Peyer's patch (tissue), 4 donors: ENCODE results near the gene CCDC174.

ENCODE experiments used
- POLR2A ChIP-seq, 2 donors: fragments of 450-650 bp; IDR thresholded peaks; one replicate each; pipeline ENCODE4 v1.5.1; 2017; ENCODE audit warnings: antibody characterized with exemption in 2 of 2, mild to moderate bottlenecking in 2 of 2, moderate library complexity in 2 of 2
- TF ChIP-seq, protein P1 (sequence below), 6 experiments: fragments of 450-650 bp in 4 of 6; fragments of 200-600 bp in 2 of 6; sonication (generic) in 1 of 6; IDR thresholded peaks; one replicate each; pipeline ENCODE4 v1.5.1; 2017 to 2019; ENCODE audit warnings: antibody characterized with exemption in 6 of 6, mild to moderate bottlenecking in 3 of 6, moderate library complexity in 1 of 6

DNA sequence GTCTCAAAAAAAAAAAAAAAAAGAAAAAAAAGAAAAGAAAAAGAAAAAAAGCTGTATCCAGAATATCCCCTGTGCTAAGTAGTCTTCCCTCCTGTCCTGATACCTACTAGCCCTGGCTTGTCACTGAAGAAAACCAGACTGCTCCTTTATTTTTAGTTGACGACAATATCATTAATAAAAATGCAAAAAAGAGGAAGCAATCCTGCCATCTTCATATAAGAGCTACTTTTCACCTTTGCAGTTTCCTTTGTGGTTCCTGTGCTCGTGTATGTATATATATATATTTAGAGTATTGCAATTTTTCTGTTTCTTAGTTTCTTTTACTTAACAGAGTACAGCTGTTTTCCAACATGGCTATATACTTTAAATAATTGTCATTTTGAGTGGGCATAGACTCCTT is 37.0 kb downstream of the CCDC174 start:
- TF ChIP-seq, protein P1, sequence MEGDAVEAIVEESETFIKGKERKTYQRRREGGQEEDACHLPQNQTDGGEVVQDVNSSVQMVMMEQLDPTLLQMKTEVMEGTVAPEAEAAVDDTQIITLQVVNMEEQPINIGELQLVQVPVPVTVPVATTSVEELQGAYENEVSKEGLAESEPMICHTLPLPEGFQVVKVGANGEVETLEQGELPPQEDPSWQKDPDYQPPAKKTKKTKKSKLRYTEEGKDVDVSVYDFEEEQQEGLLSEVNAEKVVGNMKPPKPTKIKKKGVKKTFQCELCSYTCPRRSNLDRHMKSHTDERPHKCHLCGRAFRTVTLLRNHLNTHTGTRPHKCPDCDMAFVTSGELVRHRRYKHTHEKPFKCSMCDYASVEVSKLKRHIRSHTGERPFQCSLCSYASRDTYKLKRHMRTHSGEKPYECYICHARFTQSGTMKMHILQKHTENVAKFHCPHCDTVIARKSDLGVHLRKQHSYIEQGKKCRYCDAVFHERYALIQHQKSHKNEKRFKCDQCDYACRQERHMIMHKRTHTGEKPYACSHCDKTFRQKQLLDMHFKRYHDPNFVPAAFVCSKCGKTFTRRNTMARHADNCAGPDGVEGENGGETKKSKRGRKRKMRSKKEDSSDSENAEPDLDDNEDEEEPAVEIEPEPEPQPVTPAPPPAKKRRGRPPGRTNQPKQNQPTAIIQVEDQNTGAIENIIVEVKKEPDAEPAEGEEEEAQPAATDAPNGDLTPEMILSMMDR (IDR thresholded peaks at IDR 0.05), result no peak
- TF ChIP-seq POLR2A (IDR thresholded peaks at IDR 0.05), result no peak
